Tibial nerve (tissue), 4 donors: ENCODE measurements around the gene CRHR2. TPM values are rescaled to one million over a fixed set of nuclear protein-coding genes. Genes with fewer than 3 reads are reported as not detected.

ENCODE experiments used
- DNase-seq, 2 donors: peaks; one replicate each; pipeline ENCODE4 v3.0.0-alpha.2; 2019; ENCODE audit warnings: low spot score in 2 of 2
- H3K27ac ChIP-seq, 4 donors: fragments of 200-600 bp; sonication (generic) in 3 of 4; one replicate each; pipeline ENCODE4 v1.5.1; 2017 to 2019; ENCODE audit warnings: mild to moderate bottlenecking in 1 of 4
- H3K27me3 ChIP-seq, 2 donors: fragments of 200-600 bp; sonication (generic) in 1 of 2; one replicate each; pipeline versions ENCODE4 v1.5.1 to v1.6.0; 2017 to 2019
- H3K36me3 ChIP-seq, 3 donors: fragments of 200-600 bp; sonication (generic); one replicate each; pipeline ENCODE4 v1.5.1; 2018 to 2019
- H3K4me1 ChIP-seq, 4 donors: fragments of 200-600 bp; sonication (generic) in 3 of 4; one replicate each; pipeline ENCODE4 v1.5.1; 2017 to 2019
- H3K4me3 ChIP-seq, 4 donors: fragments of 200-600 bp; sonication (generic) in 3 of 4; one replicate each; pipeline ENCODE4 v1.5.1; 2017 to 2019; ENCODE audit warnings: mild to moderate bottlenecking in 1 of 4, moderate library complexity in 1 of 4
- H3K9me3 ChIP-seq, 4 donors: fragments of 200-600 bp; sonication (generic) in 3 of 4; one replicate each; pipeline ENCODE4 v1.5.1; 2017 to 2019
- CTCF ChIP-seq, 5 experiments: fragments of 200-600 bp in 3 of 5; fragments of 450-650 bp in 2 of 5; sonication (generic) in 3 of 5; IDR thresholded peaks; one replicate each; pipeline ENCODE4 v1.5.1; 2016 to 2019; ENCODE audit warnings: antibody characterized with exemption in 5 of 5, mild to moderate bottlenecking in 3 of 5, moderate library complexity in 2 of 5
- EP300 ChIP-seq, 2 donors: sonication (generic); formaldehyde crosslinking; IDR thresholded peaks; one replicate each; pipeline ENCODE4 v1.6.1; 2017; ENCODE audit warnings: antibody characterized with exemption in 2 of 2, mild to moderate bottlenecking in 1 of 2
- POLR2A ChIP-seq, 2 donors: fragments of 450-650 bp; IDR thresholded peaks; one replicate each; pipeline ENCODE4 v1.6.1; 2017; ENCODE audit warnings: antibody characterized with exemption in 2 of 2, mild to moderate bottlenecking in 2 of 2, moderate library complexity in 2 of 2
- WGBS, 2 donors: methylation state at CpG; one replicate each; pipeline ENCODE4 v1.1.5; 2018; 5-methylcytosine and 5-hydroxymethylcytosine counted together
- total RNA-seq, 4 donors: library from RNA; depleted of rRNA; stranded (reverse); fragments of >200 nt; gene quantifications; one replicate each; pipeline ENCODE4 v1.1.0, GENCODE V29; 2016

CRHR2 gene
- total RNA-seq, 4 donors from 2014 or later, result 0.21 to 0.44 TPM; not detected in 2

GRCh38 chr7:30694774-30695721 is 12.8 kb upstream of the CRHR2 start:
- H3K9me3 ChIP-seq, result no peaks in the 10 kb centered on the region
- WGBS, 2 donors, result 58 to 65% methylated on average over 13 of the region's 13 CpGs
- no peak for DNase-seq
- no peak overlapping the region for H3K27ac ChIP-seq
- peaks cover 0 to 21% (median 0%) of the 10 kb centered on the region in 4 donors for H3K4me1 ChIP-seq
- no peaks in the 10 kb centered on the region for H3K27me3 ChIP-seq
- H3K4me3 ChIP-seq, result no peak overlapping the region
- TF ChIP-seq CTCF (IDR thresholded peaks at IDR 0.05) (no peak), EP300 (IDR thresholded peaks at IDR 0.05) (no peak), POLR2A (IDR thresholded peaks at IDR 0.05) (no peak)
- no peaks in the 10 kb centered on the region for H3K36me3 ChIP-seq

GRCh38 chr7:30694218-30694745 is 12.0 kb upstream of the CRHR2 start:
- peaks cover 0 to 21% (median 0%) of the 10 kb centered on the region in 4 donors for H3K4me1 ChIP-seq
- no peak overlapping the region for H3K27ac ChIP-seq
- H3K36me3 ChIP-seq, result no peaks in the 10 kb centered on the region
- DNase-seq, result no peak
- no peak for TF ChIP-seq CTCF (IDR thresholded peaks at IDR 0.05)
- TF ChIP-seq EP300 (IDR thresholded peaks at IDR 0.05), result no peak
- TF ChIP-seq POLR2A (IDR thresholded peaks at IDR 0.05), result no peak
- H3K9me3 ChIP-seq, result no peaks in the 10 kb centered on the region
- H3K27me3 ChIP-seq, result no peaks in the 10 kb centered on the region
- no peak overlapping the region for H3K4me3 ChIP-seq
- 62 to 68% methylated on average over 5 to 6 of the region's 6 CpGs for WGBS, 2 donors

GRCh38 chr7:30692882-30693281 is 10.6 kb upstream of the CRHR2 start:
- Histone ChIP-seq H3K36me3 (no peaks in the 10 kb centered on the region), H3K9me3 (no peaks in the 10 kb centered on the region), H3K4me1 (peaks cover 0 to 15% (median 0%) of the 10 kb centered on the region in 4 donors), H3K27me3 (no peaks in the 10 kb centered on the region), H3K27ac (no peak overlapping the region), H3K4me3 (no peak overlapping the region)
- DNase-seq, result no peak
- WGBS, 2 donors, result 68 to 76% methylated on average over 3 to 4 of the region's 4 CpGs
- no peak for TF ChIP-seq CTCF (IDR thresholded peaks at IDR 0.05)
- TF ChIP-seq POLR2A (IDR thresholded peaks at IDR 0.05), result no peak
- TF ChIP-seq EP300 (IDR thresholded peaks at IDR 0.05), result no peak

- Histone ChIP-seq H3K36me3 (no peaks in the 10 kb centered on the region), H3K4me1 (peaks cover 0 to 11% (median 0%) of the 10 kb centered on the region in 4 donors), H3K27me3 (no peaks in the 10 kb centered on the region), H3K9me3 (no peaks in the 10 kb centered on the region), H3K27ac (no peak overlapping the region), H3K4me3 (no peak overlapping the region)
- 87 to 95% methylated on average over 10 of the region's 10 CpGs for WGBS, 2 donors
- no peak for DNase-seq
- TF ChIP-seq CTCF (IDR thresholded peaks at IDR 0.05) (no peak), POLR2A (IDR thresholded peaks at IDR 0.05) (no peak), EP300 (IDR thresholded peaks at IDR 0.05) (no peak)
Observed at GRCh38 chr7:30692438-30692837, 10.2 kb upstream of the CRHR2 start.

GRCh38 chr7:30690011-30690410 is 7.8 kb upstream of the CRHR2 start:
- whole genome bisulfite sequencing, 2 donors, result 86 to 92% methylated on average over 7 of the region's 7 CpGs
- TF ChIP-seq POLR2A (IDR thresholded peaks at IDR 0.05) (no peak), EP300 (IDR thresholded peaks at IDR 0.05) (no peak), CTCF (IDR thresholded peaks at IDR 0.05) (no peak)

More at GRCh38 chr7:30690011-30690410, 7.8 kb upstream of the CRHR2 start:
- H3K9me3 ChIP-seq, result no peaks in the 10 kb centered on the region
- H3K36me3 ChIP-seq, result no peaks in the 10 kb centered on the region
- no peak for DNase-seq
- H3K4me3 ChIP-seq, result no peak overlapping the region
- H3K27ac ChIP-seq, result no peak overlapping the region
- peaks cover 0 to 2% (median 0%) of the 10 kb centered on the region in 4 donors for H3K4me1 ChIP-seq
- H3K27me3 ChIP-seq, result peaks cover 0 to 5% of the 10 kb centered on the region in 2 donors
